Heart left ventricle (tissue), 13 donors: ENCODE data around the gene OR4A15.

ENCODE experiments used
- POLR2A ChIP-seq, 2 donors: fragments of 450-650 bp; IDR thresholded peaks; one replicate each; pipeline ENCODE4 v1.6.1; 2017; ENCODE audit warnings: antibody characterized with exemption in 2 of 2, mild to moderate bottlenecking in 2 of 2, moderate library complexity in 2 of 2
- TF ChIP-seq, protein P1 (sequence below), 12 donors: fragments of 200-600 bp; sonication (generic) in 4 of 12; IDR thresholded peaks; one replicate each; pipeline versions ENCODE4 v1.5.0 to v1.8.0; 2018 to 2022; ENCODE audit warnings: antibody characterized with exemption in 12 of 12, mild to moderate bottlenecking in 5 of 12
- donor health status: ischemic (EF 13 %, LVEDD 7.1; RV severe dilation, severe dysfunction).
- donor health status: DM: no; HTN: yes; CAD: no.
- donor health status: DM: no; HTN: no; CAD: no.
- donor health status: ischemic (EF 25% LVEDD 6.9; RV normal size, moderate dysfunction).
- donor health status: ischemic (EF 25% LVEDD 5.7; RV mildly dilated, moderate dysfunction).
- donor health status: ischemic (EF 35%, LVEDD 5.7; RV mildly dilated, moderate dysfunction).
- donor health status: nonischemic (EF 11% LVEDD 7.7; RV severe dilation, severe dysfunction).
- donor health status: DM: yes; HTN: yes; CAD: no.
- donor health status: PGD.
- donor health status: ischemic (EF 29% LVEDD 5.4; RV normal size, mild dysfunction).
- donor health status: nonischemic (EF 23%, LVEDD 6.1; RV moderate dilation, normal function).

DNA sequence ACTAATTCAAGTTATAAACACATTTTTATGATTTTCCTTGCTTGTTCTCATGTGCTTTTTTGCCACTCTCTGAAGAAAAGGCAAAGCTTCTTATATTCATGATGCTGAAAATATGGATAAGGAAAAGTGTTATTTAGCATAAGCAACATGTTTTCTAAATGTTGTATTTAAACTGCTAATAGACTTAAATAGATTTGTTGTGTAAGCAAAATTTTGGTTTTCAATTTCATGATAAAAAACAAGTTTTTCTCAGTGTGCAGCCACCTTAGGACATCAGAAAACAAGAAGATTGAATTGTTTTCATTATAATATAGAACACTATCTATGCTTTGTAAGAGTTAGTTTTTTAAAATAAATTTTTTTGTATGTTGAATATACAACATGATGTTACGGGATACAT lies 22.5 kb upstream of the OR4A15 start:
- TF ChIP-seq, protein P1, sequence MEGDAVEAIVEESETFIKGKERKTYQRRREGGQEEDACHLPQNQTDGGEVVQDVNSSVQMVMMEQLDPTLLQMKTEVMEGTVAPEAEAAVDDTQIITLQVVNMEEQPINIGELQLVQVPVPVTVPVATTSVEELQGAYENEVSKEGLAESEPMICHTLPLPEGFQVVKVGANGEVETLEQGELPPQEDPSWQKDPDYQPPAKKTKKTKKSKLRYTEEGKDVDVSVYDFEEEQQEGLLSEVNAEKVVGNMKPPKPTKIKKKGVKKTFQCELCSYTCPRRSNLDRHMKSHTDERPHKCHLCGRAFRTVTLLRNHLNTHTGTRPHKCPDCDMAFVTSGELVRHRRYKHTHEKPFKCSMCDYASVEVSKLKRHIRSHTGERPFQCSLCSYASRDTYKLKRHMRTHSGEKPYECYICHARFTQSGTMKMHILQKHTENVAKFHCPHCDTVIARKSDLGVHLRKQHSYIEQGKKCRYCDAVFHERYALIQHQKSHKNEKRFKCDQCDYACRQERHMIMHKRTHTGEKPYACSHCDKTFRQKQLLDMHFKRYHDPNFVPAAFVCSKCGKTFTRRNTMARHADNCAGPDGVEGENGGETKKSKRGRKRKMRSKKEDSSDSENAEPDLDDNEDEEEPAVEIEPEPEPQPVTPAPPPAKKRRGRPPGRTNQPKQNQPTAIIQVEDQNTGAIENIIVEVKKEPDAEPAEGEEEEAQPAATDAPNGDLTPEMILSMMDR (IDR thresholded peaks at IDR 0.05) = no peak
- no peak for TF ChIP-seq POLR2A (IDR thresholded peaks at IDR 0.05)
